K562 treated with DMSO at 1 percent for 24 hours (cell line): Measurements from ENCODE around the gene EDN1. TPM values are rescaled to one million over a fixed set of nuclear protein-coding genes. Genes with fewer than 3 reads are reported as not detected.

ENCODE experiments used
- total RNA-seq: library from RNA; unstranded; fragments of 300-600 nt; gene quantifications from 2 replicates; pipeline ENCODE4 v1.2.3, GENCODE V29; 2022; ENCODE audit warnings: low read depth; ENCODE audit not compliant: insufficient read depth

EDN1 gene
- total RNA-seq: not detected in 2 replicates

DNA sequence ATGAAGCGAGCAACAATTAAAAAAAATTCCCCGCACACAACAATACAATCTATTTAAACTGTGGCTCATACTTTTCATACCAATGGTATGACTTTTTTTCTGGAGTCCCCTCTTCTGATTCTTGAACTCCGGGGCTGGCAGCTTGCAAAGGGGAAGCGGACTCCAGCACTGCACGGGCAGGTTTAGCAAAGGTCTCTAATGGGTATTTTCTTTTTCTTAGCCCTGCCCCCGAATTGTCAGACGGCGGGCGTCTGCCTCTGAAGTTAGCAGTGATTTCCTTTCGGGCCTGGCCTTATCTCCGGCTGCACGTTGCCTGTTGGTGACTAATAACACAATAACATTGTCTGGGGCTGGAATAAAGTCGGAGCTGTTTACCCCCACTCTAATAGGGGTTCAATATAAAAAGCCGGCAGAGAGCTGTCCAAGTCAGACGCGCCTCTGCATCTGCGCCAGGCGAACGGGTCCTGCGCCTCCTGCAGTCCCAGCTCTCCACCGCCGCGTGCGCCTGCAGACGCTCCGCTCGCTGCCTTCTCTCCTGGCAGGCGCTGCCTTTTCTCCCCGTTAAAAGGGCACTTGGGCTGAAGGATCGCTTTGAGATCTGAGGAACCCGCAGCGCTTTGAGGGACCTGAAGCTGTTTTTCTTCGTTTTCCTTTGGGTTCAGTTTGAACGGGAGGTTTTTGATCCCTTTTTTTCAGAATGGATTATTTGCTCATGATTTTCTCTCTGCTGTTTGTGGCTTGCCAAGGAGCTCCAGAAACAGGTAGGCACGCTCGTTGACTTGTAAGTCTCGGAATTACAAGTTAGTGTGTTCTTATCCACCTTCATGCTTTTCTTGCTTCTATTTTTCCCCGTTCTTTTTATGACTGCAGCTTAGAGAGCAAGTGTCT, at the start of gene EDN1:
TSS of gene EDN1 (plus strand) at position 429 of the 888 bp plus-strand sequence. CDS start at position 698, 269 bp downstream.

